ENCODE data around the gene TMEM61. TPM values are rescaled to one million over a fixed set of nuclear protein-coding genes. Genes with fewer than 3 reads are reported as not detected.

Gene TMEM61
- total and polyA plus RNA-seq, 2 of the 8 experiments (the other 6 are each of a cell fraction or from before 2014, with no cell fraction given), result 0.54 to 1.4 TPM

- H3K36me3 ChIP-seq (ENCODE audit: control insufficient read depth in 2 of 4, insufficient read depth in 4 of 4, low read length in 3 of 4), result no peaks in the 10 kb centered on the region
- no peak overlapping the region for H3K9ac ChIP-seq (replicated peaks in 1 of 4; ENCODE audit: extremely low read depth in 1 of 4, low read depth in 3 of 4, low read length in 3 of 4)
- no peak overlapping the region for H2BK20ac ChIP-seq (ENCODE audit: low read length)
- no peak overlapping the region for H4K8ac ChIP-seq (ENCODE audit: extremely low read depth, insufficient read depth, low read length)
- H3K14ac ChIP-seq (ENCODE audit: insufficient read length), result no peak overlapping the region
- no peaks in the 10 kb centered on the region for H3K9me3 ChIP-seq (ENCODE audit: insufficient read depth in 2 of 2, low read depth in 1 of 2, low read length in 1 of 2)
- H3K4ac ChIP-seq (replicated peaks; ENCODE audit: insufficient read length, low read depth, low read length), result no peak overlapping the region
- no peaks in the 10 kb centered on the region for H3K79me2 ChIP-seq (ENCODE audit: control insufficient read depth in 1 of 2, insufficient read depth in 2 of 2, low read length in 2 of 2)
- no peak overlapping the region for H4K91ac ChIP-seq (replicated peaks; ENCODE audit: insufficient read length, low read length)
- DNase-seq (ENCODE audit: low read depth in 1 of 2, low spot score in 2 of 2) (no peak), FAIRE-seq (no peak)
- H4K5ac ChIP-seq (ENCODE audit: insufficient read length, low read depth, low read length), result no peak overlapping the region
- H2AFZ ChIP-seq (ENCODE audit: low read length), result no peak overlapping the region
- H3K23ac ChIP-seq (ENCODE audit: insufficient read length), result no peak overlapping the region
- H3K4me3 ChIP-seq (ENCODE audit: extremely low read depth in 1 of 4, insufficient read depth in 2 of 4, low read depth in 3 of 4, low read length in 4 of 4), result no peak overlapping the region
- no peak overlapping the region for H2BK120ac ChIP-seq (replicated peaks; ENCODE audit: low read depth, low read length)
- H2AK5ac ChIP-seq (ENCODE audit: low read depth, low read length), result no peak overlapping the region
- H2BK5ac ChIP-seq (ENCODE audit: low read depth, low read length), result no peak overlapping the region
- H3K23me2 ChIP-seq (ENCODE audit: low read depth, low read length), result no peaks in the 10 kb centered on the region
- TF ChIP-seq JUND (IDR thresholded peaks at IDR 0.05; ENCODE audit: low read length) (no peak), SIRT6 (IDR thresholded peaks at IDR 0.05; ENCODE audit: low read length) (no peak), USF2 (IDR thresholded peaks at IDR 0.05; ENCODE audit: low read length) (no peak), TAF1 (IDR thresholded peaks at IDR 0.05; ENCODE audit: low read depth, low read length) (no peak), KDM5A (IDR thresholded peaks at IDR 0.05; ENCODE audit: low read length) (no peak), KDM1A (IDR thresholded peaks at IDR 0.05; ENCODE audit: borderline replicate concordance, low read length) (no peak), BCL11A (IDR thresholded peaks at IDR 0.05; ENCODE audit: low read depth in 2 of 2, low read length in 2 of 2) (no peak), FOSL1 (IDR thresholded peaks at IDR 0.05; ENCODE audit: insufficient read depth, low read depth, low read length) (no peak), RNF2 (IDR thresholded peaks at IDR 0.05; ENCODE audit: borderline replicate concordance, low read depth, low read length, missing control alignments, poor library complexity, severe bottlenecking) (no peak), YY1 (IDR thresholded peaks at IDR 0.05; ENCODE audit: low read depth, low read length) (no peak), SIX5 (IDR thresholded peaks at IDR 0.05; ENCODE audit: low read depth, low read length) (no peak)
- no peak overlapping the region for H2BK12ac ChIP-seq (ENCODE audit: low read depth, low read length)
- POLR2A ChIA-PET (ENCODE audit: partially characterized antibody), result interaction anchor here (0.7 to 1.8 kb wide), 2 partner anchors 11 to 69 kb away, joined by 3 to 5 read pairs; no protein-coding TSS in a partner anchor
- no peak overlapping the region for H3K4me2 ChIP-seq (ENCODE audit: insufficient read depth in 1 of 2, low read depth in 2 of 2, low read length in 2 of 2)
- H3K27ac ChIP-seq (ENCODE audit: low read depth, low read length), result no peak overlapping the region
- peaks cover 0 to 4% (median 2%) of the 10 kb centered on the region in 4 experiments; a peak in 3 of 7 replicates for H3K4me1 ChIP-seq (replicated peaks in 1 of 4; ENCODE audit: control insufficient read depth in 3 of 4, insufficient read depth in 4 of 4, low read length in 3 of 4)
- H3K18ac ChIP-seq (ENCODE audit: extremely low read depth, low read length), result no peak overlapping the region
- no peak overlapping the region for H3K56ac ChIP-seq (replicated peaks; ENCODE audit: insufficient read length, low read depth, low read length)
- no peak overlapping the region for H2BK15ac ChIP-seq (ENCODE audit: low read length)
- H4K20me1 ChIP-seq (replicated peaks in 1 of 2; ENCODE audit: control insufficient read depth in 1 of 2, insufficient read depth in 2 of 2, low read length in 2 of 2), result no peaks in the 10 kb centered on the region
- H3K79me1 ChIP-seq (ENCODE audit: low read depth, low read length), result no peaks in the 10 kb centered on the region
- CTCF ChIA-PET (ENCODE audit: partially characterized antibody), result interaction anchor here (1.0 to 17.5 kb wide), 12 partner anchors 10 to 124 kb away, joined by 3 to 511 read pairs (median 4); partner anchors contain the start of genes BSND and TMEM61
- H3K27me3 ChIP-seq (replicated peaks in 1 of 4; ENCODE audit: control insufficient read depth in 3 of 4, extremely low read depth in 1 of 4, insufficient read depth in 3 of 4, low read length in 3 of 4), result no peaks in the 10 kb centered on the region
Measured at GRCh38 chr1:54940042-54940441, 40.4 kb upstream of the TMEM61 start.

All from H1 (cell line).